WTC11 (cell line): ENCODE data around the gene BMP2K. TPM values are rescaled to one million over a fixed set of nuclear protein-coding genes. Genes with fewer than 3 reads are reported as not detected.

ENCODE experiments used
- ATAC-seq: fragments of 200-7000 bp; cut with Tn5 transposase; 2 replicates; pipeline ENCODE4 v1.10.0; 2021; ENCODE audit warnings: mild to moderate bottlenecking, moderate library complexity
- CTCF ChIA-PET: fragments of 300-600 bp; sonication (Branson Sonifier 250); formaldehyde crosslinking; loops from one replicate; lab custom pipeline; 2021; ENCODE audit warnings: antibody characterized with exemption; lab: Charles Lee
- POLR2A ChIA-PET: fragments of 350-600 bp; sonication (Branson Sonifier 250); formaldehyde crosslinking; loops from one replicate; lab custom pipeline; 2021; ENCODE audit warnings: antibody characterized with exemption; lab: Charles Lee
- DNase-seq: peaks from one replicate; pipeline ENCODE4 v3.0.0; 2021; ENCODE audit warnings: low spot score
- H3K27ac Mint-ChIP-seq: 2 replicates; pipeline ENCODE4 v1.8.0; 2021; ENCODE audit warnings: mixed read lengths
- H3K27me3 Mint-ChIP-seq: 2 replicates; pipeline ENCODE4 v1.8.0; 2021; ENCODE audit warnings: low read depth, mild to moderate bottlenecking, moderate library complexity, mixed read lengths
- H3K36me3 Mint-ChIP-seq: 2 replicates; pipeline ENCODE4 v1.8.0; 2021; ENCODE audit warnings: mixed read lengths
- H3K4me1 Mint-ChIP-seq: 2 replicates; pipeline ENCODE4 v1.8.0; 2022; ENCODE audit warnings: mixed read lengths
- H3K4me3 Mint-ChIP-seq: 2 replicates; pipeline ENCODE4 v1.8.0; 2021; ENCODE audit warnings: mild to moderate bottlenecking, moderate library complexity, mixed read lengths
- H3K9me3 Mint-ChIP-seq: 2 replicates; pipeline ENCODE4 v1.8.0; 2021; ENCODE audit warnings: mixed read lengths
- CREB1 ChIP-seq: sonication (generic); formaldehyde crosslinking; IDR thresholded peaks from 2 replicates; pipeline ENCODE4 v1.8.0; 2023; ENCODE audit warnings: mild to moderate bottlenecking, missing genetic modification reagents
- CREM ChIP-seq: sonication (generic); formaldehyde crosslinking; IDR thresholded peaks from 2 replicates; pipeline ENCODE4 v1.8.1; 2022; ENCODE audit warnings: mild to moderate bottlenecking, missing genetic modification reagents, moderate library complexity
- ELF4 ChIP-seq: sonication (generic); formaldehyde crosslinking; IDR thresholded peaks from 2 replicates; pipeline ENCODE4 v1.8.1; 2022; ENCODE audit warnings: low read depth, mild to moderate bottlenecking, moderate library complexity, missing genetic modification reagents
- EMX1 ChIP-seq: fragments of 250-450 bp; sonication (Bioruptor Pico); IDR thresholded peaks from 2 replicates; pipeline ENCODE4 v1.8.0; 2021; ENCODE audit warnings: mild to moderate bottlenecking
- ERG ChIP-seq: fragments of 250-450 bp; sonication (Bioruptor Pico); IDR thresholded peaks from 2 replicates; pipeline ENCODE4 v1.8.0; 2021; ENCODE audit warnings: mild to moderate bottlenecking
- GABPB1 ChIP-seq: sonication (generic); formaldehyde crosslinking; IDR thresholded peaks from 2 replicates; pipeline ENCODE4 v1.8.1; 2023; ENCODE audit warnings: mild to moderate bottlenecking, missing genetic modification reagents
- NFATC4 ChIP-seq: fragments of 250-450 bp; sonication (Bioruptor Pico); IDR thresholded peaks from 2 replicates; pipeline ENCODE4 v1.9.0; 2021; ENCODE audit warnings: mild to moderate bottlenecking
- NFYB ChIP-seq: sonication (generic); formaldehyde crosslinking; conservative IDR thresholded peaks from 2 replicates; pipeline ENCODE4 v1.8.0; 2022; ENCODE audit warnings: low read depth, missing genetic modification reagents
- NR2C2 ChIP-seq: sonication (generic); formaldehyde crosslinking; IDR thresholded peaks from 2 replicates; pipeline ENCODE4 v1.8.0; 2022; ENCODE audit warnings: mild to moderate bottlenecking, missing genetic modification reagents
- OVOL2 ChIP-seq: fragments of 250-450 bp; sonication (Bioruptor Pico); IDR thresholded peaks from 2 replicates; pipeline ENCODE4 v1.9.0; 2021; ENCODE audit warnings: mild to moderate bottlenecking, borderline replicate concordance
- PRDM15 ChIP-seq: sonication (generic); formaldehyde crosslinking; IDR thresholded peaks from 2 replicates; pipeline ENCODE4 v1.8.0; 2022; ENCODE audit warnings: missing genetic modification reagents
- PRRX2 ChIP-seq: fragments of 250-450 bp; sonication (Bioruptor Pico); IDR thresholded peaks from 2 replicates; pipeline ENCODE4 v1.8.0; 2021; ENCODE audit warnings: mild to moderate bottlenecking
- SMAD3 ChIP-seq: sonication (generic); formaldehyde crosslinking; IDR thresholded peaks from 2 replicates; pipeline ENCODE4 v1.8.0; 2022; ENCODE audit warnings: missing genetic modification reagents, mild to moderate bottlenecking, borderline replicate concordance
- STAT6 ChIP-seq: sonication (generic); formaldehyde crosslinking; conservative IDR thresholded peaks from 2 replicates; pipeline ENCODE4 v1.8.1; 2023; ENCODE audit warnings: mild to moderate bottlenecking, low read depth, missing genetic modification reagents, moderate library complexity
- TCF7 ChIP-seq: sonication (generic); formaldehyde crosslinking; IDR thresholded peaks from 2 replicates; pipeline ENCODE4 v1.8.0; 2022; ENCODE audit warnings: mild to moderate bottlenecking, low read depth, missing genetic modification reagents, moderate library complexity
- ZNF121 ChIP-seq: sonication (generic); formaldehyde crosslinking; IDR thresholded peaks from 2 replicates; pipeline ENCODE4 v1.8.0; 2023; ENCODE audit warnings: missing genetic modification reagents
- ZNF416 ChIP-seq: fragments of 250-450 bp; sonication (Bioruptor Pico); IDR thresholded peaks from 2 replicates; pipeline ENCODE4 v1.9.0; 2021; ENCODE audit warnings: mild to moderate bottlenecking, inconsistent platforms
- total RNA-seq: library from RNA; stranded (reverse); gene quantifications from 3 replicates; pipeline ENCODE4 v1.2.3, GENCODE V29; 2021
- TF ChIP-seq, protein P1 (sequence below): sonication (generic); formaldehyde crosslinking; IDR thresholded peaks from 2 replicates; pipeline ENCODE4 v1.8.1; 2023; ENCODE audit warnings: mild to moderate bottlenecking, missing genetic modification reagents, moderate library complexity
- TF ChIP-seq, protein P2 (sequence below): sonication (generic); formaldehyde crosslinking; IDR thresholded peaks from 2 replicates; pipeline ENCODE4 v1.8.1; 2023; ENCODE audit warnings: mild to moderate bottlenecking, missing genetic modification reagents
- TF ChIP-seq, protein P3 (sequence below): sonication (generic); formaldehyde crosslinking; IDR thresholded peaks from 2 replicates; pipeline ENCODE4 v1.8.0; 2023; ENCODE audit warnings: missing genetic modification reagents
- TF ChIP-seq, protein P4 (sequence below): sonication (generic); formaldehyde crosslinking; IDR thresholded peaks from 2 replicates; pipeline ENCODE4 v1.8.0; 2022; ENCODE audit warnings: mild to moderate bottlenecking, missing genetic modification reagents

The BMP2K gene
- total RNA-seq, 1 experiment from 2014 or later = 19.9 TPM

- H3K27ac Mint-ChIP-seq = no peak overlapping the region
- CTCF ChIA-PET = no interaction called here
- no peaks in the 10 kb centered on the region for H3K36me3 Mint-ChIP-seq
Observed at GRCh38 chr4:78762529-78762928, 13.6 kb upstream of the BMP2K start.

GRCh38 chr4:78763251-78763650 lies 12.9 kb upstream of the BMP2K start:
- Mint-ChIP-seq H3K36me3 (no peaks in the 10 kb centered on the region), H3K9me3 (no peaks in the 10 kb centered on the region), H3K27ac (no peak overlapping the region), H3K4me3 (no peak overlapping the region), H3K4me1 (peaks cover 5% of the 10 kb centered on the region), H3K27me3 (no peaks in the 10 kb centered on the region)
- no peak for ATAC-seq
- TF ChIP-seq, protein P1, sequence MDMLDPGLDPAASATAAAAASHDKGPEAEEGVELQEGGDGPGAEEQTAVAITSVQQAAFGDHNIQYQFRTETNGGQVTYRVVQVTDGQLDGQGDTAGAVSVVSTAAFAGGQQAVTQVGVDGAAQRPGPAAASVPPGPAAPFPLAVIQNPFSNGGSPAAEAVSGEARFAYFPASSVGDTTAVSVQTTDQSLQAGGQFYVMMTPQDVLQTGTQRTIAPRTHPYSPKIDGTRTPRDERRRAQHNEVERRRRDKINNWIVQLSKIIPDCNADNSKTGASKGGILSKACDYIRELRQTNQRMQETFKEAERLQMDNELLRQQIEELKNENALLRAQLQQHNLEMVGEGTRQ (CRISPR knock-in tag) = no peak
- TF ChIP-seq TCF7 (CRISPR knock-in tag) (no peak), SMAD3 (CRISPR knock-in tag) (no peak), NR2C2 (no peak), CREB1 (CRISPR knock-in tag) (no peak), NFATC4 (CRISPR knock-in tag) (no peak), PRDM15 (CRISPR knock-in tag) (no peak), ZNF416 (CRISPR knock-in tag) (no peak), OVOL2 (CRISPR knock-in tag) (no peak), PRRX2 (CRISPR knock-in tag) (no peak), ELF4 (no peak), STAT6 (CRISPR knock-in tag) (no peak), CREM (CRISPR knock-in tag) (no peak), NFYB (CRISPR knock-in tag) (no peak), ZNF121 (CRISPR knock-in tag) (no peak), EMX1 (CRISPR knock-in tag) (no peak)
- TF ChIP-seq, protein P2, sequence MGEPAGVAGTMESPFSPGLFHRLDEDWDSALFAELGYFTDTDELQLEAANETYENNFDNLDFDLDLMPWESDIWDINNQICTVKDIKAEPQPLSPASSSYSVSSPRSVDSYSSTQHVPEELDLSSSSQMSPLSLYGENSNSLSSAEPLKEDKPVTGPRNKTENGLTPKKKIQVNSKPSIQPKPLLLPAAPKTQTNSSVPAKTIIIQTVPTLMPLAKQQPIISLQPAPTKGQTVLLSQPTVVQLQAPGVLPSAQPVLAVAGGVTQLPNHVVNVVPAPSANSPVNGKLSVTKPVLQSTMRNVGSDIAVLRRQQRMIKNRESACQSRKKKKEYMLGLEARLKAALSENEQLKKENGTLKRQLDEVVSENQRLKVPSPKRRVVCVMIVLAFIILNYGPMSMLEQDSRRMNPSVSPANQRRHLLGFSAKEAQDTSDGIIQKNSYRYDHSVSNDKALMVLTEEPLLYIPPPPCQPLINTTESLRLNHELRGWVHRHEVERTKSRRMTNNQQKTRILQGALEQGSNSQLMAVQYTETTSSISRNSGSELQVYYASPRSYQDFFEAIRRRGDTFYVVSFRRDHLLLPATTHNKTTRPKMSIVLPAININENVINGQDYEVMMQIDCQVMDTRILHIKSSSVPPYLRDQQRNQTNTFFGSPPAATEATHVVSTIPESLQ (CRISPR knock-in tag) = no peak
- TF ChIP-seq, protein P3, sequence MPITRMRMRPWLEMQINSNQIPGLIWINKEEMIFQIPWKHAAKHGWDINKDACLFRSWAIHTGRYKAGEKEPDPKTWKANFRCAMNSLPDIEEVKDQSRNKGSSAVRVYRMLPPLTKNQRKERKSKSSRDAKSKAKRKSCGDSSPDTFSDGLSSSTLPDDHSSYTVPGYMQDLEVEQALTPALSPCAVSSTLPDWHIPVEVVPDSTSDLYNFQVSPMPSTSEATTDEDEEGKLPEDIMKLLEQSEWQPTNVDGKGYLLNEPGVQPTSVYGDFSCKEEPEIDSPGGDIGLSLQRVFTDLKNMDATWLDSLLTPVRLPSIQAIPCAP (CRISPR knock-in tag) = no peak
- TF ChIP-seq, protein P4, sequence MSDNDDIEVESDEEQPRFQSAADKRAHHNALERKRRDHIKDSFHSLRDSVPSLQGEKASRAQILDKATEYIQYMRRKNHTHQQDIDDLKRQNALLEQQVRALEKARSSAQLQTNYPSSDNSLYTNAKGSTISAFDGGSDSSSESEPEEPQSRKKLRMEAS (CRISPR knock-in tag) = no peak
- ChIA-PET POLR2A (no interaction called here), CTCF (no interaction called here)
- no peak for DNase-seq

More at GRCh38 chr4:78762529-78762928, 13.6 kb upstream of the BMP2K start:
- no peaks in the 10 kb centered on the region for H3K9me3 Mint-ChIP-seq
- TF ChIP-seq CREB1 (CRISPR knock-in tag) = no peak
- TF ChIP-seq GABPB1 = no peak
- TF ChIP-seq ERG = no peak
- TF ChIP-seq, protein P4 (CRISPR knock-in tag) = no peak
- H3K4me1 Mint-ChIP-seq = peaks cover 5% of the 10 kb centered on the region
- POLR2A ChIA-PET = no interaction called here
- DNase-seq (no peak), ATAC-seq (no peak)
- no peak overlapping the region for H3K4me3 Mint-ChIP-seq
- no peaks in the 10 kb centered on the region for H3K27me3 Mint-ChIP-seq
